SJSA1 (cell line): Measurements from ENCODE around the gene DDX5. TPM values are rescaled to one million over a fixed set of nuclear protein-coding genes. Genes with fewer than 3 reads are reported as not detected.
"Not testable (repeated sequence)": the region's sequence is repeated elsewhere in the genome, so short reads cannot be mapped to it uniquely, and the experiment has no call there.

Experiments
- DNase-seq, 2 experiments: peaks; one replicate each; pipeline ENCODE4 v3.0.0-alpha.2; 2015 to 2020; ENCODE audit warnings: low spot score in 2 of 2, low read depth in 1 of 2
- H3K27ac ChIP-seq: fragments of 250-450 bp; sonication (Bioruptor Pico); 2 replicates; pipeline ENCODE4 v1.5.1; 2020; ENCODE audit warnings: mild to moderate bottlenecking, moderate library complexity
- H3K27me3 ChIP-seq: fragments of 250-450 bp; sonication (Bioruptor Pico); replicated peaks from 2 replicates; pipeline ENCODE4 v1.5.1; 2020; ENCODE audit warnings: mild to moderate bottlenecking, moderate library complexity
- H3K36me3 ChIP-seq: fragments of 250-450 bp; sonication (Bioruptor Pico); 2 replicates; pipeline ENCODE4 v1.5.1; 2020; ENCODE audit warnings: mild to moderate bottlenecking
- H3K4me1 ChIP-seq: fragments of 250-450 bp; sonication (Bioruptor Pico); replicated peaks from 2 replicates; pipeline ENCODE4 v1.6.1; 2021; ENCODE audit warnings: mild to moderate bottlenecking
- H3K4me3 ChIP-seq: fragments of 250-450 bp; sonication (Bioruptor Pico); 2 replicates; pipeline ENCODE4 v1.5.1; 2020; ENCODE audit warnings: mild to moderate bottlenecking
- H3K9me3 ChIP-seq: fragments of 250-450 bp; sonication (Bioruptor Pico); replicated peaks from 2 replicates; pipeline ENCODE4 v1.5.1; 2020; ENCODE audit warnings: mild to moderate bottlenecking
- total RNA-seq: library from RNA; depleted of rRNA; stranded (reverse); fragments of >200 nt; shearing (Covaris generic); gene quantifications from 2 replicates; pipeline ENCODE4 v1.2.3, GENCODE V29; 2014; rRNA removed

Gene DDX5
- total RNA-seq, 1 experiment from 2014 or later: 306 TPM

GRCh38 chr17:64466019-64466735, 39.9 kb downstream of the DDX5 start:
- no peaks in the 10 kb centered on the region for H3K27me3 ChIP-seq
- 0 out of 2 replicates have a peak, but pooled peaks cover 5% of the 10 kb centered on the region for H3K9me3 ChIP-seq
- DNase-seq: peak in 1 of 2 experiments; percentile 18
- H3K36me3 ChIP-seq: no peaks in the 10 kb centered on the region
- no peak overlapping the region for H3K4me3 ChIP-seq
- peaks cover 12% of the 10 kb centered on the region for H3K4me1 ChIP-seq
- H3K27ac ChIP-seq: no peak overlapping the region

- Histone ChIP-seq H3K27me3 (no peaks in the 10 kb centered on the region), H3K4me1 (peaks cover 35% of the 10 kb centered on the region), H3K27ac (no peak overlapping the region), H3K4me3 (no peak overlapping the region), H3K9me3 (0 out of 2 replicates have a peak, but pooled peaks cover 5% of the 10 kb centered on the region), H3K36me3 (no peaks in the 10 kb centered on the region)
- no peak for DNase-seq
These were observed 44.3 kb downstream of the DDX5 start for GRCh38 chr17:64461788-64462187.

GRCh38 chr17:64460955-64461354, 45.1 kb downstream of the DDX5 start:
- Histone ChIP-seq H3K4me3 (no peak overlapping the region), H3K36me3 (no peaks in the 10 kb centered on the region), H3K27me3 (no peaks in the 10 kb centered on the region), H3K4me1 (peaks cover 33% of the 10 kb centered on the region), H3K27ac (no peak overlapping the region), H3K9me3 (no peaks in the 10 kb centered on the region)
- no peak for DNase-seq

DNA sequence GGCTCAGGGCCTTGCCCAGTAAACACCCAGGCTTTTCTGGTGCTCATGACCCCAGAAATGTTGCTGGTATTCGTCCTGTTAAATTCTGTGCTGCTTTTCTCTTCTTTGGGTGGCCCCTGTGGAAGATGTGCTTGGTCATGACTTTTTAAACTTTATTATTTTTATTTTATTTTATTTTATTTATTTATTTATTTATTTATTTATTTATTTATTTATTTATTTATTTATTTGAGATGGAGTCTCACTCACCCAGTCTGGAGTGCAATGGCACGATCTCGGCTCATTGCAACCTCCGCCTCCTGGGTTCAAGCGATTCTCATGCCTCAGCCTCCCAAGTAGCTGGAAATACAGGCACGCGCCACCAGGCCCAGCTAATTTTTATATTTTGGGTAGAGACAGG, 46.3 kb downstream of the DDX5 start:
- not testable (repeated sequence) for H3K9me3 ChIP-seq, DNase-seq, H3K27me3 ChIP-seq, H3K36me3 ChIP-seq, H3K4me3 ChIP-seq
- Histone ChIP-seq H3K4me1 (peaks cover 31% of the 10 kb centered on the region), H3K27ac (peak overlapping the region; percentile 10; the same call in 1 of the 2 replicates)

DNA sequence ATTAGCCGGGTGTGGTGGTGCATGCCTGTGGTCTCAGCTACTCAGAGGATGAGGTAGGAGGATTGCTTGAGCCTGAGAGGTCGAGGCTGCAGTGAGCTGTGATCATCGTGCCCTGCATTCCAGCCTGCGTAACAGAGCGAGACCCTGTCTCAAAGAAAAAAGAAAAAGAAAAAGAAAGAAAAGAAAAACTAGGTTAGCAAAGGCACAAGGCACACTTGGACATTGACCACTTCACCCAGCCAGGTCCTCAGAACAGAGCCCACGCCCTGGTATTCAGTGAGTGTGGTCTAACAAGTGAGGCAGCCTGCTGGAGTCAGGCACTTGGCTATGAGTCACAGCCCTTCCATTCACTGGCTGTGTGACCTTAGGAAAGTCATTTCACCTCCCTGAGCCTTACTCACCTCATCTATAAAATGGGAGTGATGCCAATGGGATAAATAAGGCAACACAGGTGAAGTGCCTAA, 46.8 kb downstream of the DDX5 start:
- Histone ChIP-seq H3K27ac (peak overlapping the region; percentile 10; the same call in 1 of the 2 replicates), H3K27me3 (no peaks in the 10 kb centered on the region), H3K4me3 (no peak overlapping the region), H3K36me3 (no peaks in the 10 kb centered on the region), H3K4me1 (peaks cover 31% of the 10 kb centered on the region), H3K9me3 (no peaks in the 10 kb centered on the region)
- DNase-seq: peak; percentile 67 to 78

DNA sequence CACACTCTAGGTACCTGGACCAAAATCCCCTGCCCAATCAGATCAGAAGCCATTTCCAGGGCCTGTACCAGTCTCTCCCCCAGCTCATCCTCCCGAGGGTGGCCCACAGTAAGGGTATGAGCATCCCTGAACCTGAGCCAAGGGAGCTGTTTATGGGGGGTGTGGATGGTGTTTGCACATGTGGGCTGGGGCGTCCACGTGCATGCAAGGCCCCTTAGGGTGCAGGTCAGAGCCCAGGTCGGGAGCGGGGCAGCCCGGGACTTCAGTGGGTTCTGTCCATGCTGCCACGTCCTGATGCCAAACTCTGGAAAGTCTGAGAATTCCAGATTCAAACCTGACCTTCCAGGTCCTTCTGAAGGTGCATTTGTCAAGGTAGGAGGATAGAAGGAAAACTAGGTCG, 47.3 kb downstream of the DDX5 start:
- Histone ChIP-seq H3K27me3 (no peaks in the 10 kb centered on the region), H3K27ac (peak overlapping the region; percentile 10; the same call in 1 of the 2 replicates), H3K36me3 (no peaks in the 10 kb centered on the region), H3K4me1 (peaks cover 31% of the 10 kb centered on the region), H3K4me3 (no peak overlapping the region), H3K9me3 (no peaks in the 10 kb centered on the region)
- no peak for DNase-seq

DNA sequence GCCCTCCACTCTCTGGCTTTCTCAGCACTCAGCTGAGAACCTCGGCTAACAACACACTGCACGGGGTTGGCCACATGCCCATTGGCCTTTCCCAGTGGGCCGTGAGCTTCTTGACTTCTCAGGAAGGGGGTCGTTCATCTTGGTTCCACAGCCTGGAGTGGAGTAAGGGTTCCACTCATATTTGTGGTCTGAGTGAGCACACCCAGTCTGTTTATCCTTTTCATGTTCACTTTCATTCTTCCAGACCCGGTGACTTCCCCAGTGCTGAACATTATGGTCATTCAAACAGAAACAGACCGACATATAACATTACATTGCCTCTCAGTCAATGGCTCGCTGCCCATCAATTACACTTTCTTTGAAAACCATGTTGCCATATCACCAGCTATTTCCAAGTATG, 48.9 kb downstream of the DDX5 start:
- peak; percentile 67 to 72 for DNase-seq
- no peaks in the 10 kb centered on the region for H3K27me3 ChIP-seq
- H3K27ac ChIP-seq: no peak overlapping the region
- no peaks in the 10 kb centered on the region for H3K36me3 ChIP-seq
- H3K4me1 ChIP-seq: peaks cover 31% of the 10 kb centered on the region
- no peak overlapping the region for H3K4me3 ChIP-seq
- no peaks in the 10 kb centered on the region for H3K9me3 ChIP-seq

DNA sequence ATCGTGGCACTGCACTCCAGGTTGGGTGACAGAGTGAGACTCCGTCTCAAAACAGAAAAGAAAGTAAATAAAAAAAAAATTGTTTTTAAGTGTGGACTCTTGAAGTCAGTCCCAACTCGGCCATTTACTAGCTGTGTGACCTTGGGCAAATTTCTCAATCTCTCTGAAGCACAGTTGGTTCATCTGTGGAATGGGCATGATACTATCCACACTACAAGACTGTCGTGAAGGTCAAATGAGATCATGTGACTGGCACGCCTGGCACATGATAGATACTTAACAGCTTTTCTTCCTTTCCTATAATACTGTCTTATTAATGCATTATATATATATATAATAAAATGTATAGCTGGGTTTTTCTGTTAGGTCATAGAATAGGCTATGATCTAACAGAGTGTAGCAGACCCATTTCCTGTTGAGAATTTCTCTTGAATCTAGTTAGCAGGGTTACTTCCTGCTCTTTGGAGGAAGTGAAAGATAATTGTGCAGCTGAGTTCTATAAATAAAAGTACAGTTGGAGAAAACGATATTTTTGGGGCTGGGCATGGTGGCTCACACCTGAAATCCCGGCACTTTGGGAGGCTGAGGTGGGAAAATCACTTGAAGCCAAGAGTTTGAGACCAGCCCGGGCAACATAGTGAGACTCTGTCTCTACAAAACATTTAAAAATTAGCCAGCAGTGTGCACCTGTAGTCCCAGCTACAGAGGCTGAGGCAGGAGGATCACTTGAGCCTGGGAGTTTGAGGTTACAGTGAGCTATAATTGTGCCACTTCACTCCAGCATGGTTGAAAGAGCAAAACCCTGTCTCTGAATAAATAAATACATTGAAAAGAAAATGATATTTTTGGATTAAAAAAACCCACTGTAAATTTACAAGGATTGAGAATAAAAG, 49.9 kb downstream of the DDX5 start:
- Histone ChIP-seq H3K9me3 (no peaks in the 10 kb centered on the region), H3K4me1 (peaks cover 27% of the 10 kb centered on the region), H3K4me3 (no peak overlapping the region), H3K36me3 (no peaks in the 10 kb centered on the region), H3K27me3 (no peaks in the 10 kb centered on the region), H3K27ac (no peak overlapping the region)
- DNase-seq: no peak

DNA sequence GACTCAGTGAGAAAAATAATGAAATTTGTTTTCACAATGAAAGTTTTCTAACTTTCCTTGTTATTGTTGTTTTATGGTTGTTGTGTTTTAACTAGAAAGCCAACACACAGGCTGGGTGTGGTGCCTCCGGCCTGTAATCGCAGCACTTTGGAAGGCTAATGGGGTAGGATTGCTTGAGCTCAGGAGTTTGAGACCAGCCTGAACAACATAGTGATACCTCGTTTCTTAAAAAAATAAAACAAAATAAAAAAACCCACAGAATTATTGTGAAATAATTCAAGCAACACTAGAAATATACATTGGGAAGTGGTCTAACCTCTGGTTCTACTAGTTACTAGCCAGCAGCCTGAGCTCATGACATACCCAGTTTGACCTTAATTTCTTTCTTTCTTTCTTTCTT, 56.5 kb downstream of the DDX5 start:
- no peak for DNase-seq
- Histone ChIP-seq H3K27me3 (no peaks in the 10 kb centered on the region), H3K27ac (no peak overlapping the region), H3K4me1 (no peaks in the 10 kb centered on the region), H3K4me3 (no peak overlapping the region), H3K9me3 (no peaks in the 10 kb centered on the region), H3K36me3 (no peaks in the 10 kb centered on the region)

DNA sequence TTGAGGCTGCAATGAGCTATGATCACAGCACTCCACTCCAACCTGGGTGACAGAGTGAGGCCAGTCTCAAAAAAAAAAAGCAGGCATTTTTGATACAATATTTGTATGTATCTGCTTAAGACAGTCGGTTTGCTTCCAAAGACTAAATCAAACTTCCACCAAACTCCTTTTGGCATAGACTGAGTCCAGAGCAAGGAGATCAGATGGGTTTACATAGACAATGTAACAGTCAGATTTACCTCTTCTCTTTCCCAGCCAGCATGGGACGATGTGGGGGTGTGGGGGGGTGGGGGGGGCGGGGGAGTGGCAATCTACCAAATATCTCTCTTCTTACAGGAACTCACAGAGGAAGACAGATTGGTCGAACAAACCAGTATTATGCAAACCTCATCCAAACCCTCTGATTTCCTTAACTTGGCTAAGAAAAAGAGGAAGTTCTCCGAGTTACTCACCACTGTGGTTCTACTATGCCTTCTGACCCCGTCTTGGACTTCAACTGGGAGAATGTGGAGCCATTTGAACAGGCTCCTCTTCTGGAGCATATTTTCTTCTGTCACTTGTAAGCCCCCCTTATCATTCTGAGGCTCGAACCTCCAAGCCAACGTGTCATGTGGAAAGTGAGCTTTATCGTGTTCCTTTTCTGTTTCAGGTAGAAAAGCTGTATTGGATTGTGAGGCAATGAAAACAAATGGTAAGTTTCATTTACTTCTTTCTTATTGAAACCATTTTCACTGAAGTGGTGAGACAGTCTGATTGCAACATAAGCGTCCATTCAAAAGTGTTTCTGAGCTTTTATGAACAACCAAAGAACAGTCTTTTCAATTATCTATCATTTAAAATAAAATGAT, 57.2 kb downstream of the DDX5 start, which contains the start of gene MILR1:
TSS of gene MILR1 (plus strand) at position 451 of the 848 bp plus-strand sequence. CDS start at position 505, 54 bp downstream.
- H3K27ac ChIP-seq: no peak within 1 kb of the TSS
- DNase-seq: no peak
- no peaks in the 10 kb centered on the region for H3K9me3 ChIP-seq
- no peak within 1 kb of the TSS for H3K4me3 ChIP-seq
- H3K4me1 ChIP-seq: no peaks in the 10 kb centered on the region
- H3K27me3 ChIP-seq: no peaks in the 10 kb centered on the region
- no peaks in the 10 kb centered on the region for H3K36me3 ChIP-seq

Other genes starting within 250 kb of the DDX5 start
- 10.7 and 13.7 TPM in 2 replicates for gene TEX2, start 243.0 kb downstream of the DDX5 start, total RNA-seq
- not detected in 2 replicates for gene PECAM1, start 115.4 kb downstream of the DDX5 start, total RNA-seq
- not detected in 2 replicates for gene MILR1, start 57.2 kb downstream of the DDX5 start, total RNA-seq
- gene POLG2, start 9.2 kb downstream of the DDX5 start, total RNA-seq: 7.0 and 7.5 TPM in 2 replicates
- 32.5 and 36.7 TPM in 2 replicates for gene CEP95, start 688 bp upstream of the DDX5 start, total RNA-seq
- gene SMURF2, start 156.0 kb upstream of the DDX5 start, total RNA-seq: 57.3 and 101 TPM in 2 replicates